ENCODE measurements around the gene DYSF.

- TF ChIP-seq, protein P1, sequence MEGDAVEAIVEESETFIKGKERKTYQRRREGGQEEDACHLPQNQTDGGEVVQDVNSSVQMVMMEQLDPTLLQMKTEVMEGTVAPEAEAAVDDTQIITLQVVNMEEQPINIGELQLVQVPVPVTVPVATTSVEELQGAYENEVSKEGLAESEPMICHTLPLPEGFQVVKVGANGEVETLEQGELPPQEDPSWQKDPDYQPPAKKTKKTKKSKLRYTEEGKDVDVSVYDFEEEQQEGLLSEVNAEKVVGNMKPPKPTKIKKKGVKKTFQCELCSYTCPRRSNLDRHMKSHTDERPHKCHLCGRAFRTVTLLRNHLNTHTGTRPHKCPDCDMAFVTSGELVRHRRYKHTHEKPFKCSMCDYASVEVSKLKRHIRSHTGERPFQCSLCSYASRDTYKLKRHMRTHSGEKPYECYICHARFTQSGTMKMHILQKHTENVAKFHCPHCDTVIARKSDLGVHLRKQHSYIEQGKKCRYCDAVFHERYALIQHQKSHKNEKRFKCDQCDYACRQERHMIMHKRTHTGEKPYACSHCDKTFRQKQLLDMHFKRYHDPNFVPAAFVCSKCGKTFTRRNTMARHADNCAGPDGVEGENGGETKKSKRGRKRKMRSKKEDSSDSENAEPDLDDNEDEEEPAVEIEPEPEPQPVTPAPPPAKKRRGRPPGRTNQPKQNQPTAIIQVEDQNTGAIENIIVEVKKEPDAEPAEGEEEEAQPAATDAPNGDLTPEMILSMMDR (IDR thresholded peaks at IDR 0.05), result no peak
- no peak for TF ChIP-seq POLR2A (IDR thresholded peaks at IDR 0.05)
These were observed 68.1 kb downstream of the DYSF start for GRCh38 chr2:71521436-71521950.
